ENCODE measurements around the gene KLF6.
A peak's percentile ranks its signal among the peaks of the same experiment; 100 is the strongest.

Gene KLF6

DNA sequence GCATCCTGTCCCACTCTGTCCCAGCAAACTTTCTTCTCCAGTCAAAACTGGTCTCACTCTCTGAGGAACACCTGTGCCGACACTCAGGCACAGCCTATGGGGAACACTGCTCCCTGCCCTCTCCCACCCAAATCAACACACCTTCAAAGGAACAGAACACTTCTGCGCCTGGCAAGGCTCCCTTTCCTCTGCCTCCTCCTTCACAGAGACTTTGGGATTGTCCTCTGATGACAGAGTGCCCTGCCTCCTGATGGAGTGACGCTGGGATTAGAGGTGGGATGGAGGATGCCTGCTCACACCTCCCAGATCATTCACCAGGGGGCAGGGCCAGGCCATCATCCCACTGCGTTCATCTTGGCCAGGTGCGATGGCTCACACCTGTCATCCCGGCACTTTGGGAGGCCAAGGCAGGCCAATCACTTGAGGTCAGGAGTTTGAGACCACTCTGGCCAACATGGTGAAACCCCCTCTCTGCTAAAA is 26.5 kb downstream of the KLF6 start:
- no peak overlapping the region for H3K4me3 ChIP-seq (replicated peaks; ENCODE audit: low read depth, low read length)

DNA sequence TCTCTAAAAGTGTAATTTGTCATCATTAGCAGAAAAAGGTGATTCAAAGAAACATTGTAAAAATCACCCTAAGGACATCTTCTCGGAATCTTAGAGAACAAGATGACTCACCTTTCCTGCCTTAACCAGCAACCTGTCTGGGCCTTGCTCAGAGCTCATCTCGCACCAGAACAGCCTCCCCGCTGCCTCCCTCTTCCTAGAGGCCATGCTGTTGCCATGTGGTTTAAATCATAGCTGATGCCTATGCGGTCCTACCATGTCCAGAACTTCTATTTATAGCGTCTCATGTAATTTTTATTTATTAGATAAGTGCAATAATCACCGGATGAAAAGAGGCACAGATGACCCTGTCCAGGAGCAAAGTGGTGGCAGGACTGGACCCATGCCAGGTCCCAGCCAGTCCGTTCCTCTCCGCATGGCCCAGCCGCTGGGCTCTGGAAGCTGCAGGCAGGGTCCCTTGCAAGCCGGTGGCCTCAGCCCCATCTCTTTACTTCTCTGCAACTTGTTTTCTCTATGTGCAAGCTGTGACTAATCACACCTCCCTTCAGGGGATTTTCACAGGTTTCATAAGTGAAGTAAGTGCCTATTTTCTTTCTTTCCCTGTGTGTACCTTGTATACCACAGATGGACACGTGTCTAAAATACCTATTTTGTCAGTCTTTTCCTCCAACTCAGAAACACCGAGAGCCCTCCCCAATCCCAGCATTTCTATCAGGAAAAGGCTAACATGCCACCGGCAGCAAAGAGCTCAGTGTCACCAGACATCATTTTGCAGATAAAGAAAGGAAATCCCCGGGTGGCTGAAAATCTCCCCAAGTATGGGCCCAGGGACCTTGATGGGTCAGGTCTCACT is 27.1 kb downstream of the KLF6 start:
- TF ChIP-seq, protein P1, sequence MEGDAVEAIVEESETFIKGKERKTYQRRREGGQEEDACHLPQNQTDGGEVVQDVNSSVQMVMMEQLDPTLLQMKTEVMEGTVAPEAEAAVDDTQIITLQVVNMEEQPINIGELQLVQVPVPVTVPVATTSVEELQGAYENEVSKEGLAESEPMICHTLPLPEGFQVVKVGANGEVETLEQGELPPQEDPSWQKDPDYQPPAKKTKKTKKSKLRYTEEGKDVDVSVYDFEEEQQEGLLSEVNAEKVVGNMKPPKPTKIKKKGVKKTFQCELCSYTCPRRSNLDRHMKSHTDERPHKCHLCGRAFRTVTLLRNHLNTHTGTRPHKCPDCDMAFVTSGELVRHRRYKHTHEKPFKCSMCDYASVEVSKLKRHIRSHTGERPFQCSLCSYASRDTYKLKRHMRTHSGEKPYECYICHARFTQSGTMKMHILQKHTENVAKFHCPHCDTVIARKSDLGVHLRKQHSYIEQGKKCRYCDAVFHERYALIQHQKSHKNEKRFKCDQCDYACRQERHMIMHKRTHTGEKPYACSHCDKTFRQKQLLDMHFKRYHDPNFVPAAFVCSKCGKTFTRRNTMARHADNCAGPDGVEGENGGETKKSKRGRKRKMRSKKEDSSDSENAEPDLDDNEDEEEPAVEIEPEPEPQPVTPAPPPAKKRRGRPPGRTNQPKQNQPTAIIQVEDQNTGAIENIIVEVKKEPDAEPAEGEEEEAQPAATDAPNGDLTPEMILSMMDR (IDR thresholded peaks at IDR 0.05; ENCODE audit: insufficient read depth, low read length, poor library complexity, severe bottlenecking): no peak
- Histone ChIP-seq H3K4me3 (replicated peaks; ENCODE audit: low read depth, low read length) (no peak overlapping the region), H3K27me3 (replicated peaks; ENCODE audit: control insufficient read depth, insufficient read depth, low read length) (no peaks in the 10 kb centered on the region), H3K36me3 (ENCODE audit: control insufficient read depth, insufficient read depth, low read length) (no peaks in the 10 kb centered on the region)
- DNase-seq (ENCODE audit: extremely low read depth, insufficient read length): peak; percentile 75

More for the DNA sequence above, 26.5 kb downstream of the KLF6 start:
- Histone ChIP-seq H3K36me3 (ENCODE audit: control insufficient read depth, insufficient read depth, low read length) (no peaks in the 10 kb centered on the region), H3K27me3 (replicated peaks; ENCODE audit: control insufficient read depth, insufficient read depth, low read length) (no peaks in the 10 kb centered on the region)
- TF ChIP-seq, protein P1 (IDR thresholded peaks at IDR 0.05; ENCODE audit: insufficient read depth, low read length, poor library complexity, severe bottlenecking): no peak
- DNase-seq (ENCODE audit: extremely low read depth, insufficient read length): no peak

DNA sequence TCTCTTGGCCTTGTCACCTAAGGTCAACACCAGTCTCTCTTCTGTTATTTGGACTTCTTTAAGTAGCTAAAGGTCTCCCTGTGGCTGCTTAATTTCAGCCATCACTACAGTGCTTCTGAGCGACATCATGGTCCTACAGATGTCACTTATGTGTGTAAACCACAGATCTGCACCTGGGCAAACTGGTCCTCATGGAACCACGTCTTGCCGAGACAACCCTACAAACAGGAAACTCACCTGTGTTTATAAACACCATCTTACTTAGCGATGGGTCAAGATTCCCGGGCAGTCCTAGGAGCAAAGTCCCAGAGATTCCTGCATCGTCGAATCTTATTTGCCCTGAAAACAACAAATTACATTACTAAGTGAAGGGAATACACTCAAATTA is 27.8 kb downstream of the KLF6 start:
- no peaks in the 10 kb centered on the region for H3K36me3 ChIP-seq (ENCODE audit: control insufficient read depth, insufficient read depth, low read length)
- no peaks in the 10 kb centered on the region for H3K27me3 ChIP-seq (replicated peaks; ENCODE audit: control insufficient read depth, insufficient read depth, low read length)
- no peak overlapping the region for H3K4me3 ChIP-seq (replicated peaks; ENCODE audit: low read depth, low read length)
- TF ChIP-seq, protein P1 (IDR thresholded peaks at IDR 0.05; ENCODE audit: insufficient read depth, low read length, poor library complexity, severe bottlenecking): no peak
- no peak for DNase-seq (ENCODE audit: extremely low read depth, insufficient read length)

DNA sequence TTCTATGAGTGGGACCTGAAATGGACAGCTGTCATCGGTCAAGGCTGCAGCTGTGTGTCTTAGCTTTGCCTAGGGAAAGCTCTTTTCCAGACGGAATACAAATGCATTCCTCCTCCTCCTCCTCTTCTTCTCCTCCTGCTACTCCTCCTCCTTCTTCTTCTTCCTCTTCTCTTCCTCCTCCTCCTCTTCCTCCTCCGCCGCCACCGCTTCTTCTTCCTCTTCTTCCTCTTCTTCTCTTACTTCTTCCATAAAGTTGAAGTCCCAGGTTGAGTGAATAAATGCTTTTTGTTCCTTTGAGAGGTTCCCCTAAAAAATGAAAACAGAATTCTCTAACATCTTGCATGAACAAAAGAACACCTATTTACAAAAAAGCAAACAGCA is 28.7 kb downstream of the KLF6 start:
- Histone ChIP-seq H3K36me3 (ENCODE audit: control insufficient read depth, insufficient read depth, low read length) (no peaks in the 10 kb centered on the region), H3K27me3 (replicated peaks; ENCODE audit: control insufficient read depth, insufficient read depth, low read length) (no peaks in the 10 kb centered on the region), H3K4me3 (replicated peaks; ENCODE audit: low read depth, low read length) (no peak overlapping the region)
- TF ChIP-seq, protein P1 (IDR thresholded peaks at IDR 0.05; ENCODE audit: insufficient read depth, low read length, poor library complexity, severe bottlenecking): no peak
- DNase-seq (ENCODE audit: extremely low read depth, insufficient read length): no peak

DNA sequence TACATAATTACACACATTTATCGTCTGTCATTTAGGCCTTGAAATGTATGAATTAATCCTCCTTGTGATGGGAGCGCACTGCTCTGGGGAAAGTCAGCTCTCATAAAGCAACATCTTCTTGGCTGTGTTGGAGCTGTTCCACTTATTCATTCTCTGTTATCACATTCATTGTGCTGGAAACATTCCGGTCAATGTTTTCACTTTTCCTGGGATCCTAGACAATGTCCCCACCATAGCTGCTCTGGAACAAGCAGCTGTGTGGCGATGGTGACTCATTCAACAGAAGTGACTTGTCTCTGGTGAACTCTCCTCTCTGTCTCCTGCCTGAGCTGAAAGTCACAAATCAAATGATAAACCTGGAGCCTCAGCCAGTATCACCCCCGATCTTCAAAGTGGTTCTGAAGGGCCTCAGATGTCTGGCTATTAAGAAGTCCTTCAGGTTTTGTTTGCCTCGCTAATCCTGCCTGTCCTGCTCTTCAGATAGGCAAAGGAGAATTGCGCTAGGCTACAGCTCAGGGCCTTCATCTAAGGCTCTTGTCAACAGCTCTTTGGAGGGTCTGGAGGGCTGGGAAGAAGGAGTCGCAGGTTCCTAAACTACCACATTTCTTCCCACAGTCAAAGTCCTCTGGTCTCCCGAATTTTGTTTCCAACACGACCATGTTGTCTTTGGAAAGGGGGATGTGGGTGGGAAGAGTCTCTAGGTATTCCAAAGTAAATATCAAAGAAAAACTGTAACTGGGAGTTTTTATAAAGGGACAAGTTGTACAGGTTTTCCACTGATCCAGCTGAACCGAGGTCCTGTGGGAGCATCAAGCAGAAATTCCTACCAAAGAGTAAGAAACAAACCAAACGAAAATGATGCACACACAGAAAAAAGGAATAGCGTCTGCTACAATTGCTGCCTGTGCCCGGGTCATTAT is 29.3 kb downstream of the KLF6 start:
- DNase-seq (ENCODE audit: extremely low read depth, insufficient read length): no peak
- no peaks in the 10 kb centered on the region for H3K27me3 ChIP-seq (replicated peaks; ENCODE audit: control insufficient read depth, insufficient read depth, low read length)
- no peaks in the 10 kb centered on the region for H3K36me3 ChIP-seq (ENCODE audit: control insufficient read depth, insufficient read depth, low read length)
- H3K4me3 ChIP-seq (replicated peaks; ENCODE audit: low read depth, low read length): no peak overlapping the region
- TF ChIP-seq, protein P1 (IDR thresholded peaks at IDR 0.05; ENCODE audit: insufficient read depth, low read length, poor library complexity, severe bottlenecking): no peak
